GM21528 (cell line): ENCODE data around the gene ANTXR1.
"Not testable (repeated sequence)": the region's sequence is repeated elsewhere in the genome, so short reads cannot be mapped to it uniquely, and the experiment has no call there.

Experiments
- ATAC-seq: cut with Tn5 transposase; IDR thresholded peaks from one replicate; pipeline ENCODE4 v1.9.1; 2021; ENCODE audit warnings: mild to moderate bottlenecking, moderate library complexity; ENCODE audit not compliant: unreplicated experiment, low FRiP score

Gene ANTXR1

DNA sequence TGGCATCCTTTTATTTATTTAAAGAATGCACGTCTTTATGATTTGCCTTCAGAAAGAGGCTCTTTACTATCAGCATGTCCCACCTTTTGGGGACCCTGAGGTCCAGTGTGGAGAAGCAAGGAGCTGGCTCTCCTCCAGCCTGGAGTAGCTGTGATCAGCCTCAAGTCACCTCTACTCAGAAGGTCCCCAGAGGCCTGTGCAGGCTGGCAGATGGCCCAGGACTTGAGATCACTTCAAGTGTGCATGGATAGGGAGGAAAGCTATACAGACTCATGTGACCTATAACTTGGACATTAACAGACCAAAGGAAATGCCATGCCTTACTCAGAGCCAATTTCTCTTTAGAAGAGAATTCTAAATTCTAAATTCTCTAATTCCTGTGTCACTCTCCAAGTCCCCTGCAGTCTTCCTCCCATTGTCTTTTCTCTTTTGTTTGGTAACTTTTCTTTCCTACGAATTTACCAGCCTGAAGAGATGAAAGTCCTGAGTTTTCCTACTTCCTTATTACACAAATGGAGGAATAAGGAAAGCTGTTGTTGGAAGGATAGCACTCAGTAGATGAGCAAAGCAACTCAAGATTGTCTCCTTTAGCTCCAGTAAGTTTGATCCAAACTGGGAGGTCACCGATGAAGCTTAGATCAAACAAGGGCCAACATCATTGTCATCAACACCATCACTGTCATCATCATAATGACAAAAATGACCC is 210.1 kb downstream of the ANTXR1 start:
- ATAC-seq = no peak

DNA sequence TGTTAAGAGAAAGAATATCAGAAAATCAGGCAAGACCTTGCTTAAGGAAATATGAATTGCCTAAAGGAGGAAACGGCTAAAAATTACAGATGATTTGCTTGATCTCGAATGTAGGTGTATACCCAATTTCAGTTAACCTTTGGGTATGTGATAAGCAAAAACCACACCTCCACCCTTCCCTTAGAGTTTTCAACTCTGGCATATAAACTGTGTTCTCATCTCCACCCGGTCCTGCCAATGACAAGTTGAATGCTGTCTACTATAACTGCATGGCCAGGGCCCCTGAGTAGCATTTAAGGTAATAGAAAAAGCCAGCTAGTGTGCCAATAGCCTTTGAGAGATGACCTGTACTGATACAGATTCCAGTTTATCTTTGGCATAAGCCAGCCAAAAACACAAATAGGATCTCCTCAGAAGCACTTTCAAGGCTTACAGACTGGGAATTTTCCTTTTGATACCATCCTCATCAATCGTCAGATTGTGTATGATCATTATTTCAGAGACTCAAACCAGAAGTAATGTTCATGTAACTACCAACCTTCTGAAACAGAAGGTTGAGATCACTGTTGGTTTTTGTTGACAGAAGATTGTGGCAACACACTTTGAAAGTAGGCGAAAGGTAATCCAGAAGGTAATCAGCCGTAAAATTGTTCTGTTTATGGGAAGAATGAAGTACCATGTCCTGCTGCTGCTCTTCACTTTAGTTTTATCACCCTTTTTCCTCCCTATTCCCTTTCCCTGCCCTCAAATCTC is 211.0 kb downstream of the ANTXR1 start:
- ATAC-seq = no peak

DNA sequence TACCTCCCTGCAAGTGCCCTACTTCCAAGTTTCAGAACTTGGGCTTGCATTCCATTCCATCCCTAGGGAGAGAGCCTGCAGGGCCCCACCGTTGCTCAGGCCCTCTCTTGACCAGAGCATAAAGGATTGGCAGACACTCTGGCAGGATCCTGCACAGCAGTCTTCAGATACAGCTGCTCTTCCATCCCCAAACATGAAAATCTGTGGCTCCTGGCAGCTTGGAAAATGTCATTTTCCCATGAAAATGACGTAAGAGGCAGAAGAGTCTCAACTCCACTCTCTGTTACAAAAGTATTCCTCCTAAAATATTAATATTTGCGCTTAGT is 211.5 kb downstream of the ANTXR1 start:
- no peak for ATAC-seq

DNA sequence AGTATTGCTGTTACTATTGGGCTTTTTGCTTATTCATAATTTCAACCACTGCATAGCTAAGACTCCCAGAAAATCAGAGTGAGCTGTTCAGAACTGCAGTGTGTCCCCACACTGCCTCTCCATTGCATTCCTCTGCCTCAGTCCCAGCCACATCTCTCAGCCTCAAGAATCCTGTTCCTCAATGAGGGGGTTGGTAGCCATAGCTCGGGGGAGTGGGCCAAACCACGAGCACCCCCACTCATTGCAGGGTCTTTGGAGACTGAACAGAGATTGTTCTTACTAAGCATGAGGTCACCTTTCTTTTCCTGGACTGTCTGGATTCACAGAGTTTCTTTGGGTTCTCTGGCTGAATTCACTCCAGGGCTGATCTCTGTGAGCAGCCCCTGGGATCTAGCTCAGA is 213.0 kb downstream of the ANTXR1 start:
- ATAC-seq = no peak

- no peak for ATAC-seq
Observed at GRCh38 chr2:69226903-69227302, 213.9 kb downstream of the ANTXR1 start.

- no peak for ATAC-seq
Observed at GRCh38 chr2:69227716-69228115, 214.7 kb downstream of the ANTXR1 start.

GRCh38 chr2:69230946-69231345 is 218.0 kb downstream of the ANTXR1 start:
- not testable (repeated sequence) for ATAC-seq

DNA sequence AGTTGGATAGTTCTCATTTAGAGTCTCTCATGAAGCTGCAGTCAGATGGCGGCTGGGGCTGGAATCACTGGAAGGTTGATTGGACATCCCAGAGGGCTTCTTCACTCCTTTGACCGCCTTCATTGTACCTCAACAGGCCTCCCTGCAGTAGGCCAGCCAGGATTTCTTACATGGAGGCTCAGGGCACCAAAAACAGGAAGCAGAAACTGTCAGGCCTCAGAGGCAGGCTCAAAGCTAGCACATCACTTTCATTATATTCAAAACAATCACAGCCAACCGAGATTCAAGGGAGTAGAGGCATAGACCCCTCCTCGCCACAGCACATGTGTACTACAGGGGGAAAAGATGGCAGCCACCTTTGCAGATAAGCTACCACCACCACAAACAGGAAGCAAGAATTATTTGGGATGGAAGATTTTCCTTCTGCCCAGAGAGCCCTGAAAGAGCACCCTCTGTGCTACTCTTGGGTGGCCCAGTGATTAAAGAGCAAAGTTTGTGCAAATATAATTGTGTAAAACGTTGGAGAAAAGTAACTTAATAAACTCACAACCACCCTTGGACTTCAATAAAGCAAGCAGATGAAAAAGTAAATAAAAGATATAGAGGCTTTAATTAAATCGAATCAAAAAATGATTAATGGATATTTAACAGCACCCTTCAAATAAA is 218.8 kb downstream of the ANTXR1 start:
- no peak for ATAC-seq

- not testable (repeated sequence) for ATAC-seq
Observed at GRCh38 chr2:69235835-69236234, 222.9 kb downstream of the ANTXR1 start.

DNA sequence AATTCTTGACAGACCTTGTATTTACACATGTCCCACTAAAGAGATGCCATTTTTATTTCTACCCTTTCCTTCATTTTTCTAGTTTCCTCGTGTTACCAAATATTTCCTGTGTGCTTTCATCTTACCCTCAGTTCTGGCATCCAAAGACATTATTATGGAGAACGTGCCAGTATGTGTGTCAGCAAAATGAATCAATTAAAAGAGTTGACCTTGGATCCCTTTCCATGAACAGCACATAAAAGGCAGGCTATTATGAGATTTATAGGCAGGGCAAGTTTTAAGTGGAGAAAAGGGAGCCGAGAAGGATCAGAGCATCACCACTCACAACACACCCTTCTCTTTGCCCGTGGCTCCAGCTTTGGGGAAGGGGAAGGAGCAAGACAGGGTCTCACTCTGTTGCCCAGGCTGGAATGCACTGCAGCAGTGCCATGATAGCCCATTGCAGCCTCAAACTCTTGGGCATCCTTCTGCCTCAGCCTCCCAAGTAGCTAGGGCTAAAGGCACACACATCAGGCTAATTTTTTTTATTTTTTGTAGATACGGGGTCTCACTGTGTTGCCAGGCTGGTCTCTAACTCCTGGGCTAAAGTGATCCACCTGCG is 224.2 kb downstream of the ANTXR1 start:
- no peak for ATAC-seq

DNA sequence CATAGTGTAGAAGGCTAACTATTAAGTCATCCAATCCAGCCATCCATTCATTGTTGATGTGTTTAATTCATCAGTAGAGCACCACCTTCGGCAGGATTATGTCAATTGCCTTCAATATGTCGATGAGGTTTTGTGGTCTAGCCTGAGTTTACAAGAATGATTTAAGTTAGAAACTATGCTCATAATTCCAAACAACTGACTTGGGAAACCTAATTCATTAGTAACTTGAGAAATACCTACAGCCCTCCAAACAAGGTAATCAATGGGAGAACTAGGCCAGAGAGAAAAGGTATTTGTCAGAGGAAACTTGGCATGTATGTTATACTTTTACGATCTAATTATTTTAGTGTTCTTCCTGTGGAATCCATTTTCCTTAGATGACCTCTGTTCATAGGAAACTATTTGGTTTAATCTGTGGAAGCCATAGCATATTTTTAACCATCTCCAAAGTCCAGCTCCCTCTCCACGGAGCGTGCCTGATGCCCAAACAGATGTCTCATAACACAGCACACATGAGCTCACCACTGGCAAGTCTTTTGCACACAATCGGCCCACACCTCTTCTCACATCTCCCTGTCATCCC is 225.6 kb downstream of the ANTXR1 start:
- ATAC-seq = no peak

- ATAC-seq = no peak
Observed at GRCh38 chr2:69241093-69241492, 228.1 kb downstream of the ANTXR1 start.

- ATAC-seq = no peak
Observed at GRCh38 chr2:69241664-69242514, 228.9 kb downstream of the ANTXR1 start.

- no peak for ATAC-seq
Observed at GRCh38 chr2:69242651-69243051, 229.7 kb downstream of the ANTXR1 start.

GRCh38 chr2:69243652-69244051 is 230.7 kb downstream of the ANTXR1 start:
- ATAC-seq = no peak

- no peak for ATAC-seq
Observed at GRCh38 chr2:69244882-69245281, 231.9 kb downstream of the ANTXR1 start.

- ATAC-seq = no peak
Observed at GRCh38 chr2:69247583-69247982, 234.6 kb downstream of the ANTXR1 start.

GRCh38 chr2:69248232-69248631 is 235.3 kb downstream of the ANTXR1 start:
- no peak for ATAC-seq

DNA sequence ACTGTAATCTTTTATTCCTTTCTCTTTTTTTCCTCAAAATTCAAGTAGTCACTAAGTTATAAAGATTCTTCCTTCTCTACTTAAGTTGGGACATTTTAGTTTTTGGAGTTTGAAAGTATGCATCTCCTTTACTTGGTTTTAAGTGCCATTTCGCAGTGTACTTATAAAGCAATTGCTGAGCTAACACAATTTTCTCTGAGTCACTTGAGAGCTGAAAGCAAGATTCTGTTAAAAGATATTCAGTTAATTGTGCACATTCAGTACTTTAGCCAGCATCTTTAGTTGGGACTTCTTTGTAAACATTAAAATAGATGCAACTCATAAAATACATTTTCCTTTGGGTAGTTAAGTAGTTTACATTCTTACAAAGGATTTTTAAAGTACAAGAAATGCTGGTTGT is 238.0 kb downstream of the ANTXR1 start:
- no peak for ATAC-seq

- ATAC-seq = no peak
Observed at GRCh38 chr2:69251943-69252342, 239.0 kb downstream of the ANTXR1 start.
